ENCODE measurements around the gene HEXD.

Gene HEXD

DNA sequence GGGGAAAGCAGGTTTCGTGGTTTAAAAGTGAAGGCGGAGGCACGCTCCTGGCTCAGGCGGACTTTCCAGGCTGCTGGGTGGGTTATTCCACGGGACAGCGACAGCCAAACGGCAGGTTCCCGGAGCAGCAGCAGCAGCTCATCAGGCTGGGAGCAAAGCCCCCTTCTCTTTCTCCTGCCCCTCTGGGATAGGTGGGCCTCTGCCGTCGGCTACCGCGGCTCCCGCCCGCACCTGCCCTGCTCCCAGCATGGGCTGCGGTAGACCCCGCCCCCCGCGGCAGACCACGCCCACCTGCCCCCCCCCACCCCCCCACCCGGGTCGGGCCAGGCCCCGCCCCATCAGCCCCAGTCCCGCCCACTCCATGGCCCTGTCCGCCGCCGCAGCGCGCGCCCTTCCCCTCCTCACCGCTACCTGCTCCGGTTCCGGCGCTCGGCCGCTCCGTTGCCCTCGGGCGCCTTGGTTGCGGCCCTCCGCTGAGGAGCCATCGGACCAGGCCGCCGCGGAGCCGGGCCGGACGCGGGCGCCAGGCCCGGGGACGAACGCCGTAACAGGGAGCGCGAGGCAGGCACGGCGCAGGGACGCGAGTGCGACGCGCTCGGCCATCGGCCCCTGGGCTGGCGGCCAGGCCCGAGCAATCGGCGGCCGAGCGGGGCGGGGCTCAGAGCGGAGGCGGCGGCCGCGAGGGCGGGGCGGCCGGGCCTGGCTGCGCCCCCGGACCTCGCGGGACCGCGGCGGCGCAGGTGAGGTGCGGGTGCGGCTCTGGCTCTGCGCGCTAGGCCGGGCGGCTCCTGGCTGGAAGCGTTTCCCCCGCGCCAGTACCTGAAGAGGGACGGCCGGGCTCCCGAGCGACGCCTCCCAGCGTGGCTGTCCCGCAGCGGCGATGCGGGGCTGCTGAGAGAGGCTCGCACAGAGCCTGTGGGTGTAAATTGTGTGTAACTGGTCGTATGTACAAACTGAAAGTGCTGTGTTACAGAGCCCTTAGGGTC is at the start of gene HEXD, which contains the start of gene OGFOD3:
Gene HEXD (plus strand): TSS at position 347 of the 986 bp plus-strand sequence. CDS start 1,453 bp downstream, outside the sequence.
Gene OGFOD3 (minus strand): TSS at position 586 of the 986 bp plus-strand sequence. CDS start 101 bp downstream, at position 485.
- TF ChIP-seq, protein P1, sequence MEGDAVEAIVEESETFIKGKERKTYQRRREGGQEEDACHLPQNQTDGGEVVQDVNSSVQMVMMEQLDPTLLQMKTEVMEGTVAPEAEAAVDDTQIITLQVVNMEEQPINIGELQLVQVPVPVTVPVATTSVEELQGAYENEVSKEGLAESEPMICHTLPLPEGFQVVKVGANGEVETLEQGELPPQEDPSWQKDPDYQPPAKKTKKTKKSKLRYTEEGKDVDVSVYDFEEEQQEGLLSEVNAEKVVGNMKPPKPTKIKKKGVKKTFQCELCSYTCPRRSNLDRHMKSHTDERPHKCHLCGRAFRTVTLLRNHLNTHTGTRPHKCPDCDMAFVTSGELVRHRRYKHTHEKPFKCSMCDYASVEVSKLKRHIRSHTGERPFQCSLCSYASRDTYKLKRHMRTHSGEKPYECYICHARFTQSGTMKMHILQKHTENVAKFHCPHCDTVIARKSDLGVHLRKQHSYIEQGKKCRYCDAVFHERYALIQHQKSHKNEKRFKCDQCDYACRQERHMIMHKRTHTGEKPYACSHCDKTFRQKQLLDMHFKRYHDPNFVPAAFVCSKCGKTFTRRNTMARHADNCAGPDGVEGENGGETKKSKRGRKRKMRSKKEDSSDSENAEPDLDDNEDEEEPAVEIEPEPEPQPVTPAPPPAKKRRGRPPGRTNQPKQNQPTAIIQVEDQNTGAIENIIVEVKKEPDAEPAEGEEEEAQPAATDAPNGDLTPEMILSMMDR (IDR thresholded peaks at IDR 0.05): no peak

- TF ChIP-seq, protein P1 (IDR thresholded peaks at IDR 0.05): no peak
Observed at GRCh38 chr17:82369211-82369610, 48.9 kb upstream of the HEXD start.

DNA sequence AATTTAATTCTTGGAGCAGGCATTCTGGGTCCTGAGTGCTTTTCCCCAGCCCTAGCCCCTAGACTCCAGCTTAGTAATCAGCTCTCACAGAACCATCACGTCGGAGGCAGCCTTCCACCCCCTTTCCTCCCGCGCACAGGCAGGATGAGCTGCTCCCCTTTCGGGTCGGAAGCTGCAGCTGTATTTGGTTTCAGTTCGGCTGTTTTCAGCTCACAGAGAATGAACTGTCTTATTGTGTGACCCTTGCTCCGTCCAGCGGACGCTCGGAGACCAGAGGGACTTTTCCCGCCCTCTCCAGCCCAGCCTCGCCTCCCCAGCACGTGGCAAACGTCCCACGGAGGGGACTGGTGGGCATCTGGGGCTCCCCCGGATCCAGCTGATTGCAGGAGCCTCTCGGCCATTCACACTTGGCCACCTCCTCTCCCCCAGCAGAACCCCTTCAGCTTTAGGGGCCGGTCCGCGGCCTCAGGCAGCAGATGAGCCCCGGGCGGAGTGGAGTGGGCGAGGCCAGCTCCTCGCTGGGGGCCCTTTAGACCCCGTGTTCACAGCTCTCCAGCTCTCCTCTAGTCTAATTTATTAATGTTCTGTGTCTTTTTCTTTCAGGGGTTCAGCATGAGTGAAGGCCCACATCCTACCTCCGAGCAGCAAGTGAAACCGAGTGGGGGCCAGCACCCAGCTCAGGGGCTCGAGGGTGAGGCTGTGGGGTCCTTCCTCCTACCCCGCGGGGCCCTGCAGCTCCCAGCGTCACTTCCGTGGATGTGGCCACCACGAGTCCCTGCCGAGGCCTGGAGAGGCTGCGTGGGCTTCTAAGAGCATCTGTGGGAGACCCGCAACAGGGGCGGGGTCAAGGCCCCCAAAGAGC is 47.4 kb upstream of the HEXD start:
- TF ChIP-seq, protein P1 (IDR thresholded peaks at IDR 0.05): no peak

DNA sequence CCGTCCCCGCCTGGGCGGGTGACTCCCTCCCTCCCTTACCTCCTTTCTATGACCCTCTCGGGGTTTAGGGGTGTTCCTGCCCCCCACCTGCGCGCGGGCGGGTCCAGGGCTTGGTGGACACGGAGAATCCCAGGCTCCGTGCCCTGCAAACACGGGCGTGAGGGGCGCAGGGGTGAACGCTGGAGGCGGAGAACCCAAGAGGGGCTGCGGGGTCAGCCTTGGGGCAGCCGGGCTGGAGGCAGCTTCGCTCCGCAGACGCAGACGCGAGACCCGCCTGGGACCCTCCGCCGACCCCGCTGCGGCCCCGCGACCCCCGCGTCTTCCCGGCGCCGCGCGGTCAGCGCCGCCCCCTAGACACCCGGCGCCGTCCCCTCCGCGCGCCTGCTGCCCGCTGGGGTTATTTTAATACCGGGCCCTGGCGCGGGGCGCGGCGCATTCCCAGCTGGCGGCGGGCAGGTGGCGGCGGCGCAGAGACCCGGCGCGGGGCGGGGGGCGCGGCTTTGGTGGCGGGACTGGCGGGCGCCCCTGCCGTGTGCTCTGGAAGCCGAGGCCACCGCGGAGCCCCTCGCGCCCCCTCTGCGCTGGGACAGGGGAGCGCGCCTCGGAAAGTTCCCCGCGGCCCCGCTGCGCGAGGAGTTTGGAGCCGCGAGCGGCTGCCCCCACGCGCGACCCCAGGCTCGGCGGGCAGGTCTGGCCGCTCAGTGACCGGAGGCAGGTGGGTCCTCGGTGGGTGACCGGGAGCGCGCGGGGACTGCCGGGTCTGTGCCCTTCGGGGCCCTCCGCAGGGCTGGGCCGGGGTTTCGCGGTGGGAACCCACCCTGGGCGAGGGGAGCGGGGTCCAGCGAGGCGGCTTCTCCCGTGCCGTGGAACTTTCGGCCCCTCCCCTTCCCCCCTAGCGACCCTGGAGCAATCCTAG is 46.6 kb upstream of the HEXD start, which contains the start of gene UTS2R:
Gene UTS2R (plus strand): TSS at position 433 of the 916 bp plus-strand sequence. CDS start 2,560 bp downstream, outside the sequence.
- TF ChIP-seq, protein P1 (IDR thresholded peaks at IDR 0.05): no peak

DNA sequence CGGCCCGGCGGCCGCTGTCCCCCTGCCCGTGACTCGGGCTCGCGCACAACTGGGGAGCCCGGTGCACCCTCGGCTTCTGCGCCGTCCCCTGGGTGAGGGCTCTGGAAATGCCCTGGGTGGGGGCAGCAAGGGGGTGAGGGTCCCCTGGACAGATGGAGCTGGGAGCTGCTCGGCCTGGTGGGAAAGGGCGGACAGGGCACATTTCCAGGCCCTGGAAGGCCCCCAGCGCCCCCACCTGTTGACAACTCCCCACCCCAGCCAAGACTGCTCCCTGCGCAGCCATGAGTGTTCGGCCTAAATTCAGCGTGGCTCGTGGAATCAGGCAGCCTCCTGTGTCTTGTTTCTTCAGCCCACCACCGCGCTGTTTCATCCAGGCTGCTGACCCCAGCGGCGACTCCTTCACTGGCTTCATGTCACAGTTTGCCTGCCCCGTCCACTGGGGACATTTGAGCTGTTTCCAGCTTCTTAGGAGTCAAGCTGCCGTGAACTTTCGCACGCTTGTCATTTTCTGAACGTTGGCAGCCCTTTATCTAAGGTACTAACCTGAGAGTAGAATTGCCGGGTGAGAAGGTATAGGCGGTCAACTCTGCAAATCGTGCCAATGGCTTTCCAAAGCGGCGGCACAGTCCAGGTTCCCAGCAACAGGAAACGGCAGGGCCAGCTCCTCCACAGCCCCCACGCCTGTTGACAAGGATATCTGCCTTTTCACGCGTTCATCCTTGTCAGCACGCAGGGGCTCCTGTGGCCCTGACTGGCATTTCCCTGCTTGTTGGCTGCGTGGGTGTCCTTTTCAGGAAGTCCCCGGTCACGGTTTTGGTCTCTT is 45.7 kb upstream of the HEXD start:
- TF ChIP-seq, protein P1 (IDR thresholded peaks at IDR 0.05): no peak

GRCh38 chr17:82373731-82374625 is 44.2 kb upstream of the HEXD start:
- TF ChIP-seq, protein P1 (IDR thresholded peaks at IDR 0.05): no peak
